ENCODE measurements around the gene IL1RN.

Gene IL1RN

GRCh38 chr2:113156278-113157117, 29.1 kb downstream of the IL1RN start:
- peak overlapping the region; percentile 24 for H3K4me3 ChIP-seq (ENCODE audit: low read depth, low read length)

GRCh38 chr2:113157118-113157896, 29.9 kb downstream of the IL1RN start:
- peak overlapping the region; percentile 43 for H3K4me3 ChIP-seq (ENCODE audit: low read depth, low read length)

- peak overlapping the region; percentile 43 for H3K4me3 ChIP-seq (ENCODE audit: low read depth, low read length)
These were observed 30.7 kb downstream of the IL1RN start for GRCh38 chr2:113157897-113158753.

GRCh38 chr2:113158884-113159553, 31.6 kb downstream of the IL1RN start:
- H3K4me3 ChIP-seq (ENCODE audit: low read depth, low read length): no peak overlapping the region

GRCh38 chr2:113160248-113160647, 32.9 kb downstream of the IL1RN start:
- H3K4me3 ChIP-seq (ENCODE audit: low read depth, low read length): no peak overlapping the region

GRCh38 chr2:113160962-113161361, 33.6 kb downstream of the IL1RN start:
- no peak overlapping the region for H3K4me3 ChIP-seq (ENCODE audit: low read depth, low read length)

GRCh38 chr2:113162173-113162572, 34.8 kb downstream of the IL1RN start:
- H3K4me3 ChIP-seq (ENCODE audit: low read depth, low read length): no peak overlapping the region

- no peak overlapping the region for H3K4me3 ChIP-seq (ENCODE audit: low read depth, low read length)
These were observed 35.5 kb downstream of the IL1RN start for GRCh38 chr2:113162869-113163268.

- H3K4me3 ChIP-seq (ENCODE audit: low read depth, low read length): no peak overlapping the region
These were observed 37.0 kb downstream of the IL1RN start for GRCh38 chr2:113164215-113164929.

GRCh38 chr2:113164930-113165585, 37.7 kb downstream of the IL1RN start:
- H3K4me3 ChIP-seq (ENCODE audit: low read depth, low read length): no peak overlapping the region

GRCh38 chr2:113166187-113166645, 38.8 kb downstream of the IL1RN start:
- H3K4me3 ChIP-seq (ENCODE audit: low read depth, low read length): no peak overlapping the region

GRCh38 chr2:113167115-113167932, 39.9 kb downstream of the IL1RN start:
- H3K4me3 ChIP-seq (ENCODE audit: low read depth, low read length): no peak overlapping the region

- no peak overlapping the region for H3K4me3 ChIP-seq (ENCODE audit: low read depth, low read length)
These were observed 40.6 kb downstream of the IL1RN start for GRCh38 chr2:113167962-113168340.

- no peak overlapping the region for H3K4me3 ChIP-seq (ENCODE audit: low read depth, low read length)
These were observed 41.7 kb downstream of the IL1RN start for GRCh38 chr2:113169002-113169530.

- H3K4me3 ChIP-seq (ENCODE audit: low read depth, low read length): no peak overlapping the region
These were observed 42.2 kb downstream of the IL1RN start for GRCh38 chr2:113169586-113169985.

- H3K4me3 ChIP-seq (ENCODE audit: low read depth, low read length): no peak overlapping the region
These were observed 44.1 kb downstream of the IL1RN start for GRCh38 chr2:113171334-113172075.

GRCh38 chr2:113172721-113173541, 45.5 kb downstream of the IL1RN start:
- H3K4me3 ChIP-seq (ENCODE audit: low read depth, low read length): no peak overlapping the region
